B cell (primary cell): ENCODE measurements around the gene SMG1. TPM values are rescaled to one million over a fixed set of nuclear protein-coding genes. Genes with fewer than 3 reads are reported as not detected.

ENCODE experiments used
- ATAC-seq: fragments of 200-7000 bp; cut with Tn5 transposase; one replicate; pipeline ENCODE4 v1.10.0; 2021; ENCODE audit warnings: low read depth, mild to moderate bottlenecking, moderate number of reproducible peaks, moderate library complexity
- CTCF ChIA-PET: fragments of 350-600 bp; sonication (Branson Sonifier 250); formaldehyde crosslinking; loops from one replicate; lab custom pipeline; 2021; ENCODE audit warnings: antibody characterized with exemption, inconsistent platforms; lab: Charles Lee
- POLR2A ChIA-PET: fragments of 350-600 bp; sonication (Branson Sonifier 250); formaldehyde crosslinking; loops from one replicate; lab custom pipeline; 2021; ENCODE audit warnings: antibody characterized with exemption; lab: Charles Lee
- DNase-seq: peaks from one replicate; pipeline ENCODE4 v3.0.0; 2013
- H2AFZ ChIP-seq: 2 replicates; pipeline ENCODE4 v1.6.1; 2012; ENCODE audit warnings: mild to moderate bottlenecking, low read depth, low read length; ENCODE audit not compliant: insufficient read depth, poor library complexity, severe bottlenecking
- H3K27ac ChIP-seq, 2 donors: 1 replicate in 1 of 2; 2 replicates in 1 of 2; pipeline ENCODE4 v1.5.1; 2012 to 2013; ENCODE audit warnings: low read length in 2 of 2, mild to moderate bottlenecking in 2 of 2, moderate library complexity in 1 of 2
- H3K27me3 ChIP-seq, 4 experiments: fragments of 200-600 bp in 1 of 4; sonication (generic) in 1 of 4; replicated peaks in 1 of 4; 1 replicate in 2 of 4; 2 replicates in 2 of 4; pipeline versions ENCODE4 v1.6.1 to v1.7.0; 2013 to 2016; ENCODE audit warnings: low read length in 3 of 4, mild to moderate bottlenecking in 2 of 4, mixed read lengths in 1 of 4, moderate library complexity in 1 of 4; ENCODE audit not compliant: insufficient read depth in 4 of 4, control insufficient read depth in 3 of 4; ENCODE audit errors: control extremely low read depth in 1 of 4
- H3K36me3 ChIP-seq, 2 experiments: replicated peaks in 1 of 2; 1 replicate in 1 of 2; 2 replicates in 1 of 2; pipeline versions ENCODE4 v1.6.1 to v1.7.1; 2013; ENCODE audit warnings: low read length in 1 of 2; ENCODE audit not compliant: insufficient read depth in 2 of 2, control insufficient read depth in 1 of 2; ENCODE audit errors: control extremely low read depth in 1 of 2, extremely low read depth in 1 of 2
- H3K4me1 ChIP-seq, 2 donors: fragments of 200-600 bp in 1 of 2; sonication (generic) in 1 of 2; 1 replicate in 1 of 2; 2 replicates in 1 of 2; pipeline versions ENCODE4 v1.5.1 to v1.6.1; 2013 to 2017; ENCODE audit warnings: low read length in 2 of 2; ENCODE audit not compliant: control insufficient read depth in 2 of 2, insufficient read depth in 2 of 2
- H3K4me2 ChIP-seq: replicated peaks from 2 replicates; pipeline ENCODE3; 2012; ENCODE audit warnings: mild to moderate bottlenecking, low read depth, low read length; ENCODE audit not compliant: poor library complexity, severe bottlenecking
- H3K4me3 ChIP-seq, 5 experiments: fragments of 200-600 bp in 1 of 5; sonication (generic) in 1 of 5; 1 replicate in 3 of 5; 2 replicates in 2 of 5; pipeline versions ENCODE4 v1.5.1 to v1.7.0; 2011 to 2016; ENCODE audit warnings: low read length in 4 of 5, mild to moderate bottlenecking in 4 of 5, low read depth in 2 of 5, control low read depth in 1 of 5, moderate library complexity in 1 of 5; ENCODE audit not compliant: insufficient read depth in 1 of 5; ENCODE audit errors: control extremely low read depth in 1 of 5, extremely low read depth in 1 of 5
- H3K79me2 ChIP-seq: fragments of 200-600 bp; sonication (generic); one replicate; pipeline ENCODE4 v1.6.0; 2016; ENCODE audit warnings: low read length; ENCODE audit not compliant: control insufficient read depth, insufficient read depth
- H3K9ac ChIP-seq: fragments of 200-600 bp; sonication (generic); 2 replicates; pipeline ENCODE4 v1.6.1; 2017; ENCODE audit warnings: mild to moderate bottlenecking, low read length, moderate library complexity
- H3K9me3 ChIP-seq, 3 donors: one replicate each; pipeline versions ENCODE4 v1.6.1 to v1.7.1; 2013; ENCODE audit warnings: low read length in 2 of 3; ENCODE audit not compliant: control insufficient read depth in 2 of 3, insufficient read depth in 1 of 3; ENCODE audit errors: control extremely low read depth in 1 of 3
- H4K20me1 ChIP-seq: 2 replicates; pipeline ENCODE4 v1.6.0; 2012; ENCODE audit warnings: mild to moderate bottlenecking, low read length; ENCODE audit not compliant: insufficient read depth, control insufficient read depth, poor library complexity, severe bottlenecking
- H3K27ac Mint-ChIP-seq: one replicate; pipeline ENCODE4 v1.8.0; 2021; ENCODE audit warnings: mixed read lengths
- H3K27me3 Mint-ChIP-seq: one replicate; pipeline ENCODE4 v1.8.0; 2021; ENCODE audit warnings: mixed read lengths
- H3K4me1 Mint-ChIP-seq: one replicate; pipeline ENCODE4 v1.8.0; 2021; ENCODE audit warnings: mixed read lengths
- H3K4me3 Mint-ChIP-seq: one replicate; pipeline ENCODE4 v1.8.0; 2021; ENCODE audit warnings: mixed read lengths
- H3K9me3 Mint-ChIP-seq: one replicate; pipeline ENCODE4 v1.8.0; 2022; ENCODE audit warnings: mixed read lengths; ENCODE audit not compliant: insufficient read depth
- EZH2 ChIP-seq: IDR thresholded peaks from 2 replicates; pipeline ENCODE4 v1.6.1; 2012; ENCODE audit warnings: borderline replicate concordance, low read depth, mild to moderate bottlenecking, moderate library complexity, low read length; ENCODE audit not compliant: insufficient read depth, poor library complexity, severe bottlenecking
- WGBS: methylation state at CpG from one replicate; pipeline ENCODE4 v1.1.5; 2013; ENCODE audit warnings: missing lambda C conversion rate; ENCODE audit not compliant: insufficient coverage; 5-methylcytosine and 5-hydroxymethylcytosine counted together
- intact Hi-C: fragments of 100-400 bp; cut with micrococcal nuclease; formaldehyde crosslinking; loops from one replicate; pipeline ENCODE4 v1.10.0; 2022
- polyA plus RNA-seq: library from polyadenylated mRNA; depleted of rRNA; stranded (reverse); fragments of >200 nt; gene quantifications from 2 replicates; pipeline ENCODE4 v1.2.3, GENCODE V29; 2012
- total RNA-seq, 2 donors: library from RNA; stranded (reverse); fragments of 120-200 nt in 1 of 2; gene quantifications; 1 replicate in 1 of 2; 2 replicates in 1 of 2; pipeline versions ENCODE4 v1.2.3 to v1.2.4, GENCODE V29; 2013 to 2022
- TF ChIP-seq, protein P1 (sequence below): fragments of 200-600 bp; IDR thresholded peaks from one replicate; pipeline ENCODE4 v1.8.0; 2022; ENCODE audit warnings: antibody characterized with exemption, mild to moderate bottlenecking

The SMG1 gene
- total and polyA plus RNA-seq, 2 donors (not counting 1 experiment from before 2014, with no cell fraction given), result 23.2 to 256 TPM

DNA sequence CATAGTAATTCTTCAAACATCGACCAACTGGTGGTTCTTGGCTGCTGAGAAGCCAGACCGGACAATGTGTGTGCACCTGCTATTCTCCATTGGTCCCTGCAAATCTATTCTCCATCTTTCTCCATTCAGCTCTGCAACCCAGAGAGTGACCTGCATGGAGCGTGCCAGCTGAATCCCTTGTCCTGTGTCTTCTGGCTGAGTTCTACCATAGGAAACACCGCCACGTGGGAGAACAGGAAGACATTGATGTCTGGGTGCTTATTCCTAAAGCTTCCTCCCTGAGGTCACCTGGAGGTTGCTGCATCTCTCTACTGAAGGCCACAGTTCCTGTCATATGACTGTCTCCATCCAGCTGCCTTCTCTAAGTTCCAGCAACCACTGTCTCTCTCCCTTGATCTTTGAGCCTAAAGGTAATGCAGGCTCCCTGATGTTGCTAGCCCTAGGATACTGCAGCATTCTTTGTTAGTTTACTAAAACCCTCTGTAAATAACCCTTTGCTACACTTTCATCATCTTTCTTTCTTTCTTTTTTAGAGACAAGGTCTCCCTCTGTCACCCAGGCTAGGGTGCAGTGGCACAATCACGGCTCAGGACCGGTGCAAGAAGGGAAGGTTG, 10.6 kb upstream of the SMG1 start:
- 79% methylated on average over 5 of the region's 7 CpGs for WGBS
- CTCF ChIA-PET, result interaction anchor here (0.6 to 1.2 kb wide), 2 partner anchors 44 to 639 kb away, joined by 3 read pairs; no protein-coding TSS in a partner anchor
- no peaks in the 10 kb centered on the region for H3K9me3 Mint-ChIP-seq
- no peak overlapping the region for H3K9ac ChIP-seq
- peaks cover 3% of the 10 kb centered on the region for H3K27me3 Mint-ChIP-seq
- H3K27me3 ChIP-seq, result peaks cover 0 to 3% (median 0%) of the 10 kb centered on the region in 4 experiments
- no peak for DNase-seq
- H3K4me1 Mint-ChIP-seq, result peaks cover 8% of the 10 kb centered on the region
- H3K4me1 ChIP-seq, result peaks cover 0 to 1% of the 10 kb centered on the region in 2 donors
- intact Hi-C loops, result no loop called here
- no peaks in the 10 kb centered on the region for H3K36me3 ChIP-seq
- no peaks in the 10 kb centered on the region for H4K20me1 ChIP-seq
- TF ChIP-seq, protein P1, sequence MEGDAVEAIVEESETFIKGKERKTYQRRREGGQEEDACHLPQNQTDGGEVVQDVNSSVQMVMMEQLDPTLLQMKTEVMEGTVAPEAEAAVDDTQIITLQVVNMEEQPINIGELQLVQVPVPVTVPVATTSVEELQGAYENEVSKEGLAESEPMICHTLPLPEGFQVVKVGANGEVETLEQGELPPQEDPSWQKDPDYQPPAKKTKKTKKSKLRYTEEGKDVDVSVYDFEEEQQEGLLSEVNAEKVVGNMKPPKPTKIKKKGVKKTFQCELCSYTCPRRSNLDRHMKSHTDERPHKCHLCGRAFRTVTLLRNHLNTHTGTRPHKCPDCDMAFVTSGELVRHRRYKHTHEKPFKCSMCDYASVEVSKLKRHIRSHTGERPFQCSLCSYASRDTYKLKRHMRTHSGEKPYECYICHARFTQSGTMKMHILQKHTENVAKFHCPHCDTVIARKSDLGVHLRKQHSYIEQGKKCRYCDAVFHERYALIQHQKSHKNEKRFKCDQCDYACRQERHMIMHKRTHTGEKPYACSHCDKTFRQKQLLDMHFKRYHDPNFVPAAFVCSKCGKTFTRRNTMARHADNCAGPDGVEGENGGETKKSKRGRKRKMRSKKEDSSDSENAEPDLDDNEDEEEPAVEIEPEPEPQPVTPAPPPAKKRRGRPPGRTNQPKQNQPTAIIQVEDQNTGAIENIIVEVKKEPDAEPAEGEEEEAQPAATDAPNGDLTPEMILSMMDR, result no peak
- no peak for TF ChIP-seq EZH2
- no peak overlapping the region for H3K27ac ChIP-seq
- ATAC-seq, result no peak
- H3K4me2 ChIP-seq, result no peak overlapping the region
- H3K9me3 ChIP-seq, result peaks cover 0 to 6% (median 0%) of the 10 kb centered on the region in 3 donors
- POLR2A ChIA-PET, result no interaction called here
- no peak overlapping the region for H2AFZ ChIP-seq
- no peak overlapping the region for H3K4me3 ChIP-seq
- H3K4me3 Mint-ChIP-seq, result no peak overlapping the region
- no peak overlapping the region for H3K27ac Mint-ChIP-seq
- no peaks in the 10 kb centered on the region for H3K79me2 ChIP-seq

DNA sequence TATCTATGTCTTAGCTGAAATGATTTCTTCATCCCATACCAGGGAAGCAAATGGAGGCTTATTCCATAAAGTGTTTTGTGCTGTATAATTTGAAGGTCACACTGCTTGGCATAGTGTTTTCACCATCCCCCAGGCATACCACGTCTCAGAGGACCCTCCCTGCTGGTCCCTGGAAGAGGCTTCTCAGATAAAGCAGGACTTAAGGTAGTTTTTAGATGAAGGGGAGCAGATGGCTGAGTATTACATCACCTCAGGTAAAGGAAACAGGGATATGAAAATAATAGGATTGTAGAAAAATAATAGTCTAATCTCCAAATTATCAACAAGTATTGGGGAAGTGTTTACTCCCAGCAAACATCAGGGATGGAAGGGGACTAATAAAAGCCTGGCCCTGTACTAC, 7.3 kb upstream of the SMG1 start:
- ATAC-seq (no peak), DNase-seq (no peak)
- no peaks in the 10 kb centered on the region for H4K20me1 ChIP-seq
- H2AFZ ChIP-seq, result no peak overlapping the region
- H3K4me2 ChIP-seq, result no peak overlapping the region
- CTCF ChIA-PET, result no interaction called here
- H3K9me3 Mint-ChIP-seq, result no peaks in the 10 kb centered on the region
- H3K27me3 Mint-ChIP-seq, result peaks cover 3% of the 10 kb centered on the region
- no peaks in the 10 kb centered on the region for H3K36me3 ChIP-seq
- H3K79me2 ChIP-seq, result no peaks in the 10 kb centered on the region
- peaks cover 0 to 6% (median 0%) of the 10 kb centered on the region in 3 donors for H3K9me3 ChIP-seq
- intact Hi-C loops, result no loop called here
- no peak overlapping the region for H3K4me3 Mint-ChIP-seq
- POLR2A ChIA-PET, result no interaction called here
- no peak overlapping the region for H3K9ac ChIP-seq
- no peak overlapping the region for H3K4me3 ChIP-seq
- peaks cover 0 to 3% (median 0%) of the 10 kb centered on the region in 4 experiments for H3K27me3 ChIP-seq
- no peak overlapping the region for H3K27ac ChIP-seq
- TF ChIP-seq EZH2, result no peak
- TF ChIP-seq, protein P1, result no peak
- peaks cover 0 to 3% of the 10 kb centered on the region in 2 donors for H3K4me1 ChIP-seq
- H3K27ac Mint-ChIP-seq, result no peak overlapping the region
- H3K4me1 Mint-ChIP-seq, result peaks cover 15% of the 10 kb centered on the region
- no CpG with 5 or more reads among the region's 1 CpG for WGBS
